K562 (cell line): ENCODE data around the gene PNRC2. TPM values are rescaled to one million over a fixed set of nuclear protein-coding genes. Genes with fewer than 3 reads are reported as not detected.

Experiments used
- ARNT ChIP-seq, 2 experiments: fragments of 450-650 bp; IDR thresholded peaks; 2 replicates each; pipeline ENCODE4 v1.6.1; 2016; ENCODE audit warnings: mild to moderate bottlenecking in 1 of 2
- C11orf30 ChIP-seq: fragments of 450-650 bp; IDR thresholded peaks from 2 replicates; pipeline ENCODE4 v1.6.1; 2016; ENCODE audit warnings: low read depth, mild to moderate bottlenecking
- DIDO1 ChIP-seq: fragments of 450-650 bp; IDR thresholded peaks from 2 replicates; pipeline ENCODE4 v1.6.1; 2016; ENCODE audit warnings: low read depth, missing biosample characterization, missing genetic modification characterization
- E2F6 ChIP-seq, 2 experiments: IDR thresholded peaks; 2 replicates each; pipeline ENCODE4 v1.6.1; 2011; ENCODE audit warnings: borderline replicate concordance in 1 of 2, control low read depth in 1 of 2, low read depth in 1 of 2, low read length in 1 of 2, mild to moderate bottlenecking in 1 of 2, mixed read lengths in 1 of 2, moderate library complexity in 1 of 2; ENCODE audit not compliant: insufficient read depth in 1 of 2, insufficient read length in 1 of 2, poor library complexity in 1 of 2, severe bottlenecking in 1 of 2; ENCODE audit errors: extremely low read depth in 1 of 2
- FOXM1 ChIP-seq, 2 experiments: fragments of 450-650 bp in 1 of 2; sonication (generic) in 1 of 2; formaldehyde crosslinking in 1 of 2; IDR thresholded peaks; 2 replicates each; pipeline versions ENCODE4 v1.6.1 to v1.9.0; 2017 to 2022; ENCODE audit warnings: low read depth in 2 of 2, mild to moderate bottlenecking in 2 of 2, missing genetic modification reagents in 1 of 2, moderate library complexity in 1 of 2
- GATA2 ChIP-seq: sonication (generic); formaldehyde crosslinking; IDR thresholded peaks from 2 replicates; pipeline ENCODE4 v1.4.0; 2020; ENCODE audit warnings: mild to moderate bottlenecking, missing genetic modification reagents
- HNRNPH1 ChIP-seq: fragments of 200-400 bp; formaldehyde crosslinking; optimal IDR thresholded peaks from 2 replicates; pipeline ENCODE3; 2017; ENCODE audit warnings: low read depth, mild to moderate bottlenecking, low read length, moderate library complexity
- HOXB6 ChIP-seq: fragments of 250-450 bp; sonication (Bioruptor Pico); IDR thresholded peaks from 2 replicates; pipeline ENCODE4 v1.5.1; 2022; ENCODE audit warnings: mild to moderate bottlenecking, borderline replicate concordance
- KLF1 ChIP-seq: fragments of 450-650 bp; IDR thresholded peaks from 2 replicates; pipeline ENCODE4 v1.6.1; 2016; ENCODE audit warnings: missing genetic modification characterization, missing compliant biosample characterization
- NCOA2 ChIP-seq, 2 experiments: fragments of 450-650 bp; IDR thresholded peaks; 2 replicates each; pipeline ENCODE4 v1.6.1; 2018; ENCODE audit warnings: mild to moderate bottlenecking in 2 of 2, moderate library complexity in 1 of 2; ENCODE audit not compliant: partially characterized antibody in 2 of 2
- NR1H2 ChIP-seq: sonication (generic); formaldehyde crosslinking; IDR thresholded peaks from 2 replicates; pipeline ENCODE4 v1.4.0; 2020; ENCODE audit warnings: mild to moderate bottlenecking, missing genetic modification reagents
- TEAD1 ChIP-seq, 2 experiments: fragments of 450-650 bp in 1 of 2; sonication (generic) in 1 of 2; formaldehyde crosslinking; IDR thresholded peaks; 2 replicates each; pipeline versions ENCODE4 v1.4.0 to v1.8.0; 2020 to 2022; ENCODE audit warnings: mild to moderate bottlenecking in 2 of 2, missing genetic modification reagents in 1 of 2
- ZBTB26 ChIP-seq: fragments of 450-650 bp; formaldehyde crosslinking; IDR thresholded peaks from 2 replicates; pipeline ENCODE4 v1.4.0; 2022; ENCODE audit warnings: missing genetic modification characterization
- ZKSCAN8 ChIP-seq: fragments of 200-800 bp; sonication (Bioruptor generic); IDR thresholded peaks from 2 replicates; pipeline ENCODE4 v1.6.1; 2016; ENCODE audit warnings: missing genetic modification characterization, missing compliant biosample characterization
- ZNF263 ChIP-seq: sonication (generic); formaldehyde crosslinking; IDR thresholded peaks from 2 replicates; pipeline ENCODE4 v1.8.0; 2022; ENCODE audit warnings: mild to moderate bottlenecking, missing genetic modification reagents, borderline replicate concordance
- ZNF277 ChIP-seq: fragments of 250-450 bp; sonication (Bioruptor Pico); IDR thresholded peaks from 2 replicates; pipeline ENCODE4 v1.8.0; 2022; ENCODE audit warnings: inconsistent platforms, mild to moderate bottlenecking, moderate library complexity, borderline replicate concordance
- ZNF695 ChIP-seq: fragments of 450-650 bp; formaldehyde crosslinking; IDR thresholded peaks from 2 replicates; pipeline ENCODE4 v1.4.0; 2020; ENCODE audit warnings: mild to moderate bottlenecking, moderate library complexity
- ZNF699 ChIP-seq: fragments of 250-450 bp; sonication (Bioruptor Pico); IDR thresholded peaks from 2 replicates; pipeline ENCODE4 v1.8.0; 2021; ENCODE audit warnings: mild to moderate bottlenecking, moderate library complexity; ENCODE audit not compliant: insufficient replicate concordance
- polyA plus RNA-seq, 8 experiments: library from polyadenylated mRNA; depleted of rRNA in 4 of 8; stranded (reverse) in 5 of 8; unstranded in 3 of 8; fragments of >200 nt; fragmentation: Nextera tagmentation in 2 of 8; fragmentation: Illumina TruSeq in 1 of 8; extraction: Ambion mirVana in 2 of 8; extraction: Trizol in 1 of 8; gene quantifications; 2 replicates each; pipeline versions ENCODE4 v1.2.1 to v1.2.3, GENCODE V29; 2011 to 2014; ENCODE audit warnings: inconsistent platforms in 1 of 8, missing spikeins in 1 of 8
- total RNA-seq, 7 experiments: library from RNA; depleted of rRNA in 6 of 7; stranded (reverse); fragments of >200 nt in 6 of 7; fragmentation: Illumina TruSeq in 2 of 7; extraction: Trizol in 2 of 7; gene quantifications; 2 replicates each; pipeline versions ENCODE4 v1.2.1 to v1.2.3, GENCODE V29; 2011 to 2021; ENCODE audit warnings: low replicate concordance in 1 of 7
- TF ChIP-seq, protein P1 (sequence below): sonication (generic); formaldehyde crosslinking; IDR thresholded peaks from 2 replicates; pipeline ENCODE4 v1.8.0; 2023; ENCODE audit warnings: missing genetic modification reagents, mild to moderate bottlenecking, borderline replicate concordance

Gene PNRC2
- total and polyA plus RNA-seq, 9 of the 15 experiments (the other 6 are each of a cell fraction or from before 2014, with no cell fraction given), result 127 to 303 (median 203) TPM

- TF ChIP-seq ZNF277 (CRISPR knock-in tag) (no peak), TEAD1 (CRISPR knock-in tag; IDR thresholded peaks at IDR 0.05) (peak in 1 of 2 experiments; percentile 55; a peak in 1 of 4 replicates), ZKSCAN8 (peak; percentile 80; the same call in 1 of the 2 replicates), NCOA2 (IDR thresholded peaks at IDR 0.05; ENCODE audit: partially characterized antibody in 2 of 2) (no peak), FOXM1 (IDR thresholded peaks at IDR 0.05; ENCODE audit: low read depth) (no peak), FOXM1 (CRISPR knock-in tag; IDR thresholded peaks at IDR 0.05; ENCODE audit: low read depth) (no peak), HOXB6 (CRISPR knock-in tag) (no peak), ZNF695 (CRISPR knock-in tag) (no peak), ZNF263 (CRISPR knock-in tag) (no peak), HNRNPH1 (no peak), DIDO1 (tag) (no peak), E2F6 (IDR thresholded peaks at IDR 0.05; ENCODE audit: borderline replicate concordance in 1 of 2, extremely low read depth in 1 of 2, insufficient read depth in 1 of 2, insufficient read length in 1 of 2, low read depth in 1 of 2, low read length in 1 of 2, poor library complexity in 1 of 2, severe bottlenecking in 1 of 2) (no peak), ZNF699 (CRISPR knock-in tag) (no peak), ZBTB26 (no peak), C11orf30 (no peak), NR1H2 (CRISPR knock-in tag) (no peak), KLF1 (tag) (no peak), GATA2 (CRISPR knock-in tag) (no peak), ARNT (IDR thresholded peaks at IDR 0.05) (peak in 1 of 2 experiments; percentile 39; a peak in 1 of 4 replicates)
- TF ChIP-seq, protein P1, sequence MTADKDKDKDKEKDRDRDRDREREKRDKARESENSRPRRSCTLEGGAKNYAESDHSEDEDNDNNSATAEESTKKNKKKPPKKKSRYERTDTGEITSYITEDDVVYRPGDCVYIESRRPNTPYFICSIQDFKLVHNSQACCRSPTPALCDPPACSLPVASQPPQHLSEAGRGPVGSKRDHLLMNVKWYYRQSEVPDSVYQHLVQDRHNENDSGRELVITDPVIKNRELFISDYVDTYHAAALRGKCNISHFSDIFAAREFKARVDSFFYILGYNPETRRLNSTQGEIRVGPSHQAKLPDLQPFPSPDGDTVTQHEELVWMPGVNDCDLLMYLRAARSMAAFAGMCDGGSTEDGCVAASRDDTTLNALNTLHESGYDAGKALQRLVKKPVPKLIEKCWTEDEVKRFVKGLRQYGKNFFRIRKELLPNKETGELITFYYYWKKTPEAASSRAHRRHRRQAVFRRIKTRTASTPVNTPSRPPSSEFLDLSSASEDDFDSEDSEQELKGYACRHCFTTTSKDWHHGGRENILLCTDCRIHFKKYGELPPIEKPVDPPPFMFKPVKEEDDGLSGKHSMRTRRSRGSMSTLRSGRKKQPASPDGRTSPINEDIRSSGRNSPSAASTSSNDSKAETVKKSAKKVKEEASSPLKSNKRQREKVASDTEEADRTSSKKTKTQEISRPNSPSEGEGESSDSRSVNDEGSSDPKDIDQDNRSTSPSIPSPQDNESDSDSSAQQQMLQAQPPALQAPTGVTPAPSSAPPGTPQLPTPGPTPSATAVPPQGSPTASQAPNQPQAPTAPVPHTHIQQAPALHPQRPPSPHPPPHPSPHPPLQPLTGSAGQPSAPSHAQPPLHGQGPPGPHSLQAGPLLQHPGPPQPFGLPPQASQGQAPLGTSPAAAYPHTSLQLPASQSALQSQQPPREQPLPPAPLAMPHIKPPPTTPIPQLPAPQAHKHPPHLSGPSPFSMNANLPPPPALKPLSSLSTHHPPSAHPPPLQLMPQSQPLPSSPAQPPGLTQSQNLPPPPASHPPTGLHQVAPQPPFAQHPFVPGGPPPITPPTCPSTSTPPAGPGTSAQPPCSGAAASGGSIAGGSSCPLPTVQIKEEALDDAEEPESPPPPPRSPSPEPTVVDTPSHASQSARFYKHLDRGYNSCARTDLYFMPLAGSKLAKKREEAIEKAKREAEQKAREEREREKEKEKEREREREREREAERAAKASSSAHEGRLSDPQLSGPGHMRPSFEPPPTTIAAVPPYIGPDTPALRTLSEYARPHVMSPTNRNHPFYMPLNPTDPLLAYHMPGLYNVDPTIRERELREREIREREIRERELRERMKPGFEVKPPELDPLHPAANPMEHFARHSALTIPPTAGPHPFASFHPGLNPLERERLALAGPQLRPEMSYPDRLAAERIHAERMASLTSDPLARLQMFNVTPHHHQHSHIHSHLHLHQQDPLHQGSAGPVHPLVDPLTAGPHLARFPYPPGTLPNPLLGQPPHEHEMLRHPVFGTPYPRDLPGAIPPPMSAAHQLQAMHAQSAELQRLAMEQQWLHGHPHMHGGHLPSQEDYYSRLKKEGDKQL (CRISPR knock-in tag), result no peak
Observed at GRCh38 chr1:23980728-23981070, 21.1 kb downstream of the PNRC2 start (continued).
